Dedifferentiated amniotic fluid mesenchymal stem cell (primary cell): ENCODE data around the gene PAPSS1.
A peak's percentile ranks its signal among the peaks of the same experiment; 100 is the strongest.

Experiments used
- DNase-seq: peaks from one replicate; pipeline ENCODE4 v3.0.0-alpha.2; 2016; ENCODE audit errors: extremely low spot score

Gene PAPSS1

DNA sequence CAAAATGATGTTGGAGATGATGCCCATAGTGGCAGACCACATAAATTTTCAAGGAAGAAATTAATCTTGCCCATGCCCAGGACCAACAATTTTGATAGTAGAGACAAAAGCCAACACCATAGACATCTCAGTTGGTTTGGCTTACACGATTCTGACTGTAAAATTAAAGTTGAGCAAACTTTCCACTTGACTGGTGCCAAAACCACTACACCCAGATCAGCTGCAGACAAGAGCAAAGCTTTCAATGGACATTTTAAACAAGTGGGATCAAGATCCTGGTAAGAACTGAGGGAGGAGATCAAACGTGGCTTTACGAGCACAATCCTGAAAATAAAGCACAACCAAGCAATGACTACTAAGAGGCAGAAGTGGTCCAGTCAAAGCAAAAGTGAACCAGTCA, 90.7 kb downstream of the PAPSS1 start:
- DNase-seq: no peak

DNA sequence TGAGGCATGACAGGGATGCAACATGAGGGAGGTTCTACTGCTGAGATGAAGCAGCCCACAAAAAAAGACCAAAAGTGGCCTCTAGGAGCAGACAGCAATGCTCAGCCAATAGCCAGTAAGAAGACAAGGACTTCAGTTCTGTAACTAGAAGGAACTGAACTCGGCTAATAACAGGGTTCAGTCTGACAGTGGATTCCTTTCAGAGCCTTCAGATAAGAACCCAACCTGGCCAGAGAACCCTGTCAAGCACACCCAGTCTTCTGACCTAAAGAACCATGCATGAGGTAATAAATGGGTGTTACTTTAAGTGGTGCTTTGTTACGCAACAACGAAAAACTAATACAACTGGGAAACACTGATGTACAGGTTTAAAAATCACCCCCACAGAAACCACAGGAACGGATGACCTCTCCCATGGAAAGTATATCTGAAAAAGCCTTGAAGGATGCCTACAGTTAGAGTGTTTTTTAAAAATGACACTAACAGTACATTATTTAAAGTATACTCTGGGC, 94.6 kb downstream of the PAPSS1 start:
- no peak for DNase-seq

DNA sequence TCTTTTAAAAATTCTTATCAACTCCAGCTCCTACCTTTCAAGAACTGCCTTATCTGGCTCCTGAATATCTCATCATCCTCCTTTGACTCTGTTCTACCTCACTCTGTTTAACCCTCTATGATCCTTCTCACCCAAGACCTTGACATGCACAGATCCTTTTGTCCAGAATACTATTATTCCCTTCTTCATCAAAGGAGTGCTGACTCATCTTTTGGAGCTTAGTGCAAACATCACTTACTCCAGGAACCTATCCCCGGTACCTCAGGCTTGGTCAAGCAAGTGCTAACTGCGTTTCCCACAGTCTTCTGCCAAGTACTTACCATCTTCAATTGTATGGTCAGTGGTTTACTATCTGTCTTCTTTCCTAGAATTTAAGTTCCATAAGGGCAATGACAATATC, 96.0 kb downstream of the PAPSS1 start:
- DNase-seq: no peak

DNA sequence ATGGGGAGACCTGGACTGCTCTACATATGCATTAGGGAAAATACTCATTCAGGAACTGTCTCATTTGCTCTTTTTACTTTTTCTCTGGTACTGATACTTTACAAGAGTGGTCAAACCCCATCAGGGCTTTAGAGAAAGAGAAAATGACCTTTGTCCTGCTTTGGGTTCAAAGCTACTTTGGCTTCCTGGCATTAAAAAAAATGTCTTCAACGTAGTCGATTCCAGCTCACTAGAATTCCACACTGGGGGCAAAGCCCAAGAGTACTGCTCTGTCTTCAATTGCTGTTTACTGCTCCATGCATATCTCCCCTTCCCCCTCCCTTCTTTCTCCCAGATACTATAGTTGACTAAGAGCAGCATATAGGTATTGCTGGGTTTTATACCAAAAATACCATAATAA, 98.0 kb downstream of the PAPSS1 start:
- no peak for DNase-seq

DNA sequence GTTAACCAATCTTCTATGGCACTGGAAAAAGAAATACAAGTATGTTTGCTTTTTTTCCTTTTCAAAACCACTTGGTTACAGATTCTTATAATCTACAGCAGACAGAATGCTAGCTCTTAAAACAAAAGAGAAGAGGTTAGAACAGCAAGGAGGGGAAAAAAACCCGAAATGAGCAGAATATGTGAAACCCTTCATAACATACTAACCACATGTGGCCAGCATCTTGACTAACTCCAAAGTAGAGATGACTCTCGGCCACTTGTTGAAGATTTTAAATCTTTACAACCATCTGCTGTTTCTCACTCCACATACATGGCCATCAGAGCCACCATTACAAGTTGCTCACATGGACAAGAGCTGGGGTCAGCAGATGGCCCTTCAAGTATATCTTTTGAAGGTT, 100.3 kb downstream of the PAPSS1 start:
- DNase-seq: no peak

DNA sequence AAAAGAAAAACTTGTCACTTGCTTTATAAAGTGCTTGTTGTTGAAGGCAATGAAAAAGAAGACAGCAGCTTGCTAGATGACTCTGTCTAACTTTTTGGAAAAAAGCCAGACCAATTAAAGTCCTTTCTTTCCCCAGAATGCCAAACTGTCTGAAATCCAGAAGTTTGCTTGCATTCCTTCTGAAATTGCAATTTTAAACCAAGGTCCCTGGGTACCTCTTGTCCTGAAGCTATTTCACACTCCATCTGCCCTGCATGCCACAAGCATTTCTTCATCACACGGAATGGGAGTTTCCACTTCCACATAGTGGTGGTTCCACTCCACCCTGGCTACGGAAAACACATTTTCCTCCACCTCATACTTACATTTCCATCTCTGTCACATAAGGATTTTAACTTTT, 101.0 kb downstream of the PAPSS1 start:
- DNase-seq: peak; percentile 97

DNA sequence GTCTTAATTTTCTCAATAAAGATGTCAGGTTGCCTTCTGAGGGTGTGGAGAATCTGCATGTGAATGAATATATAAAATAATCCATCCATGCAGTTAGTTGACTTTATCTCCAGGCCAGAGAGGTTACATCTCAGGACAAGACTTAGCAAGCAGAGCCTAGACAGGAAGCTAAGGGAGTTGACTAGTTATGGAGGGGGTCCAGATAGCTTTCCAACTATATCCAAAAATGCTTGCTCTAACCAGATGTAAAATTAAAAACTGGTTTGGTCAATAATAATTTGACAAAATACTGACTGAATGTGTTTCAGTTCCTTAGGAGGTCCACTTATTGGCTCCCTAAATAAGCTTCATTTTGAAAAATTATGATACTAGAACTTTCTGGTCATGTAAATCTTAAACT, 101.4 kb downstream of the PAPSS1 start:
- DNase-seq: no peak

DNA sequence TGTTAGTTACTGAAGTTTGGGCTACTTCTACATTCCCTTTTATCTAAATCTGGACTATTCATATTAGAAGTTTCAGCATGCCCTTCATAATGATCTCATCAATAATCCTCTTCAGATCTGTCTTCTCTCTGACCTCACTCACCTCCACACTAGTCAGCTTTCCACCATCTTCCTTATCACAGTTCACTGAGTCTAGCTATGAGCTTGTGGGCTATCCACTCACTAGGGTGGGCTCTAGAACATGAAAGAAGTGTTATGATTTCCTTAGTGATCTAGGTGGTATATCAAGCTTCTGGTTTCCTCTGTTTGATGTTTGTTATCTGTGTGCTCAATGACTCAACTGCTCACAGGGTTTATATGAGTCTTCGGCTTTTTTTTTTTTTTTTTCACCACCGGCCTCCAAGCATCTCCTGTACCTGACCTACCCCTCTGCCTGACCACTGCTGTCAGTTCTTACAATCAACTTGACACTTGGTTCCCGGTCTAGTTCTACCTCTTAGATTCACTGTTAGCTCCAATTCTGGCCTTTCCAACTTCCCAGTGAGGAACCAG, 103.1 kb downstream of the PAPSS1 start:
- no peak for DNase-seq

DNA sequence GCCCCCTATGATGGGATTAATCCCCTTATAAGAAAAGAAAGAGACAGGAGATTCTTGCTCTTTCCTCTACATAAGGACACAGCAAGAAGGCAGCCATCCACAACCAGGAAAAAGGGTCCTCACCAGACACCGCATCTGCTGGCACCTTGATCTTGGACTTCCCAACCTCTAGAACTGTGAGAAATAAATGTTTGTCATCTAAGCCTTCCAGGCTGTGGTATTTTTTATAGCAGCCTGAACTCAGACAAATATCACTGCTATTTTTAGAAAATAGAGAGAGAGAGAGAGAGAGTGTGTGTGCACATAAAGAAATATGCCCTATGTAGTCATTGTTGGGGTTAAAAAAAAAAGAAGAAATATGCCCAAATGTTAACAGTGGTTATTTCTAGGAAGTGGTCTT, 104.2 kb downstream of the PAPSS1 start:
- DNase-seq: no peak

DNA sequence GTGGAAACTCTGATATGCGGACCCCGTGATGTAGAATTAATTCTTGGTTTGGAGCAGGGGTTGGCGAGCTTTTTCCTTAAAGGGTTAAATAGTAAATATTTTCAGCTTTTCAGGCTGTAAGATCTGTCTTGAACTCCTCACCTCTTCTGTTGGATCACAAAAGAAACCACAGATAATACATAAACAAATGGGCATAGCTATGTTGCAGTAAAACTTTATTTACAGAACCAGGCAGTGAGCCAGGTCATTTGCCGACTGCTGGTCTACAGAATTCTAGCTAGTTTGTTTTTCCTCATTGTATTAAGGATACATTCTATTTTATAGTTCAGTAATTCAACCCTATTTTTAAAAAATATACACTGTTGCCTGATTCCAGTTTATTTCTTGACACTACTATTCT, 116.6 kb downstream of the PAPSS1 start:
- no peak for DNase-seq

DNA sequence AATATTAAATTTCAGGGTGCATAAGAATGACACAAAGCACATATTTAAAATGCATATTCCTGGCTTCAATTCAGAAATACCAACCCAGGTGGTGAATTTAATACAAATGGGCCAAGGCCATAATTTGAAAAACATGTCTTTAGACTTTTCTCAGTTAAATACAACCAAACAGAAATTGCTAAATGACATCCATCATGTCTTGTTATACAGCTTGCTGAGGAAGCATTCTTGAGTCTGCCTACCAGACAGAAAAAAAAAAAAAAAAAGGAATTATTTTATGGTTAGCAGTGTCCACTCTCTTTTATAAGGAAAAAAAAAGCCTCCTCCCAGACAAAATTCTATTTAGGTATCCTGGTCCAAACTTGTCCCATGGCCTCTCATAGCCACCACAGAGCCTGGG, 119.1 kb downstream of the PAPSS1 start:
- DNase-seq: no peak

DNA sequence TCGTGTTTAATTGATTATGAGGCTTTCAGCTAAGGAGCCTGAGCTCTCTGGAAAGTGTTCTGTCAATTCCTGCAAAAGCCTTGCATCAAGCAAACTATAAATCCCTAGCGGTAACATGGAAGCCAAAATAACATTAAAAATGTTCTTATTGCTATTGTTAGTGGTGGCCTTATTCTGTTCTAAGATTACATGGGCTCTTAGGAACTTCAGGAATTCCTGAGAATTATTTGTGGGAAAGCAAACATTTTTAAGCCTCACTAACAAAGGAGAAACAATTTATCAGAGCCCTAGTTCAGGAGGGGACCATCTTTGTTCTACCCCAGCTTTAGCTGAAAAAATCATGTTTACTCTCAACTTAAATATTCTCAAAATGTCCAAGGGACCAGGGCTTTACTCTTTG, 119.6 kb downstream of the PAPSS1 start:
- DNase-seq: peak; percentile 67

DNA sequence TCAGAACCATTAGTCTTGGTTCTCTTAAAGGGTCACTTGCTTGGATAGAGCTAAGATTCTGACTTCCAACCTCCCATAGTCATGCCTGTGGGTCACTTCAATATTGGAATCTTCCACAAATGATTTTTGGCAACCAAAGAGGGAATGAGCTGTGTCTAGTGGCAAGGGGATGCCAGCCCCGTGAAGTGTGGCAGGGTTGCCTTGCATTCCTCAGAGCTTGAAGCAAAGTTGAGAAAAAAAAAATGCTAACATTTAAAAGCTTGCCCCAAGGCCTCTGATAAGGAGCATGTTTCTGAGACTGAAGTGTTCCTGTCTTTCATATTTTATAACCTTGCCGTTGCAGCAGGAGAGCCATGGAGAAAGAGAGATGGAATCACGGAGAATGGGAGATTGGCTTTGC, 120.2 kb downstream of the PAPSS1 start:
- DNase-seq: no peak

DNA sequence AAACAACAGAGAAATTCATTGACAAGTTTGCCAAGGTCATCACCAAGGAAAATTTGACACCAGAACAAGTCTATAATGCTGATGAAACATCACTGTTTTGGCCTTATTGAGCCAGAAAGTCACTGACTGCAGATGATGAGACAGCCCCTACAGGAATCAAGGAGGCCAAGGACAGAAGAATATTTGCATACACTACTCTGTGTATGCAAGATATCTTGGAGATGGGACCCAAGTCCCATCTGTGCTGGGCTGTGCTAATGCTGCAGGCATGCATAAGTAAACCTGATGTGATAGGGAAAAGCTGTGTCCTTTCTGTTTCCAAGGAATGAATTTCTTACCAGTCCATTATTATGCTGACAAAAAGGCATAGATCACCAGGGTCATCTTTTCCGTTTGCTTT, 126.8 kb downstream of the PAPSS1 start:
- no peak for DNase-seq

DNA sequence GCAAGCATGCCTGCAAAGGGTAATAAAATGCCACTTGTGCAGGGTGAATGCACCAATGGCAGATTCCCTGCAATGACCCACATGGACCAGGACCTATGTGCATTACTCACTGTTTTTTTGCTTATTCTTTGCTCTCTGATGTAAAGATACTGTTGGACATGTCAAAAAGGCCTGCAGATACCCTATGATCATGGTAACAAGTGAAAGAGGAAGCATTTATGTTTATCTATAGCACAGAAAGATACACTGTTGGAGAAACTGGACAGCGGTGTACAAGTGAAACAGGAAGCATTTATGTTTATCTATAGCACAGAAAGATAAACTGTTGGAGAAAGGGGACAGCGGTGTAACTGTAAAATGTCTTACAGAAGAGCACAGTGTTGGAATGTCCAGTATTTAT, 127.5 kb downstream of the PAPSS1 start:
- no peak for DNase-seq

DNA sequence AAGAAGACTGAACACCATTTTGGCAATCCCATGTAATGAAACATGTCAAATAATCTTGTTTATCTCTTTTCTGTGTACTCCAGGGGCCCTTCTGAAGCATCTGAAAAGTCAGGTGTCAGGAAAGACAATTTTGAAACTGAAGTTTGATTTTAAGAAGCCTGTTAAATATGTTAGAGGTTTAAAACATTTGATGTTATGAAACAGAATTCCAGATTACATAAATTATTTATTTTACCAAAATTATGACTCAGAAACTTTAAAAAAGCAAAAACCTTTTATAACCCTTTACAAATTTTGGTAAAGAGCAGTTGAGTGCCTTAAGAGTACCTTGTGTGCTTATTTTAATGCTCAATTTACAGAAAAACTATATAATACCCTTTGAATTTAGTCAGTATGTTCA, 130.8 kb downstream of the PAPSS1 start:
- DNase-seq: no peak

DNA sequence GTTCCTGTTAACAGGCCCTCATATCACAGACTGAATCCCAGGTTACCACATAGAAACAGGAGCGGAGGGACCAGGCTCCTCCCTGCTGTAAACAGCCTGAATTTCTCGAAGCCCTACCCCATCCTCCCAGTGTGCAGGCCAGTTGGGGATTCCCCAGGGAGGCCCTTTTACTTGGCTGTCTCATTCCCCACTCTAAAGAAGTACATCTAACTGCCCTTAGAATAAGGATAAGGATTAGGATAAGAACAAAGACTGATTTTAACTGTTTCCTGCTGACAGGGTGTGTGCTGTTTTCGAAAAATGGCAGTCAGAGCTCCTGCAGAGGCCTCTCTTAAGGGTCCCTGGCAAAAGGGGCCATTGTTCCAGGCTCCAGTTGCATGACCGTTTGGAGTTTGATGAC, 133.7 kb downstream of the PAPSS1 start:
- no peak for DNase-seq

DNA sequence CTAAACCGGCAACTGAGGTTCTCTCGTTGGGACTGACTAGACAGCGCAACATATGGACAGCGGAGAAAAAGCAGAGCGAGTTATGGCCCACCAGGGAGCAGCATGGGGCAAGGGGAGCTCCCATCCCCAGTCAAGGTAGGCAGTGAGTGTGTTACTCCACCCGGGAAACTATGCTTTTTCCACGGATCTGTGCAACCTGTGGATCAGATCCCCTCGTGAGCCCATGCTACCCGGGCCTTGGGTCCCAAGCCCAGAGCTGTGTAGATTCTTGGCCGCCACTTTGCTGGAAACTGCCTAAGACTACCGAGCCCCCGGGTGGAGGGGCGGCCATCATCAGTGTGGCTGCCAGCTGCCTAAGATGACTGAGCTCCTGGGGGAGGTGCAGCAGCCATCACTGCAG, 140.9 kb downstream of the PAPSS1 start:
- DNase-seq: no peak

DNA sequence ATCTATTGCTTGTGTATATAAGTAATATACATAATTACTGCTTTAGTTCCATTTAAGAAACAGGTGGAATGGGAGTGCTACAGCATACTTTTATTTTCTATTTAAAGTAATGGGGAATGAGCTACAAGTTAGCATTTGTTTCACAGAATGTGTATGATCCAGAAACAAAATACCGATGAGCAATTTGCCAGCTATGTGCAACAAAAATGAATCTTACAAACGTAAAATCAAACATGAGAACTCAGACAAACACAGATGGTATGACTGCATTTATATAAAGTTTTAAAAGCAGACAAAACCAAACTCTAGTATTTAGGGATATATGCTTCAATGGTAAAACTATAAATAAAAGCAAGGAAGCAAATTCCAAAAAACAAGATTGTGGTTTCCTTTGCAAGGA, 141.7 kb downstream of the PAPSS1 start:
- DNase-seq: peak; percentile 66

DNA sequence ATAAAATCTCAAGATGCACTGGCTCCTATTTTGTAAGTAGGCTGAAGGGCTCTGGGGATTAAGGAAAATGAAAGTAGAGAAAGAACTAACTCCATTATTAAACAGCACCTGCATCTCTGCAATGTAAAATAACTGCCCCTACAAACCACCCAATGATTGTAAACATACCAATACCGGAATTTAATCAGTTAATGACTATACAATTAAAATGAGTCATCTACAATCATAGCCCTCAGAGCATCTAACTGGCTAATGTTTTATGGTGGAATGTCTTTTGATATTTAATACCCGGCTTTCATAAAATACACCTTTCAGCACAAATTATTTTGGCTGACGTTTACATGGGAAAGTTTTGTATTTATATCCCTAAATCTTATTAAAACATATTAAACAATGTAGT, 142.3 kb downstream of the PAPSS1 start:
- no peak for DNase-seq

DNA sequence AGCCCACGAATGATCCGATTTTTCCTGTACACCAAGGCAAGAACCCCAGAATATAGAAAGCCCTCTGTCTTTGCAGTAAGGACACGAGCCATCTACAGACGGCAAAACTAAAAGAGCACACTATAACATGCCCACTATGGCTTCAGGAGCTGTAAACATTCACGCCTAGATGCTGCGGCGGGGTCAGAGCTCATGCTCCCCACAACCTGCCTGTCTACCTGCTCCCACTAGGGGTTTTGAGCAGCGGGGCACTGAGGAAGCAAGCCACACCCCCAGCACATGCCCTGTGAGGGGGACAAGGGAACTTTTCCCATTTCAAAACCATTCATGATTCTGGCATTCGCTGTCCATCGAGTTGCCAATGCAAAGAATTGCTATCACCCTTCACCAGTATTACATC, 144.8 kb downstream of the PAPSS1 start:
- no peak for DNase-seq

DNA sequence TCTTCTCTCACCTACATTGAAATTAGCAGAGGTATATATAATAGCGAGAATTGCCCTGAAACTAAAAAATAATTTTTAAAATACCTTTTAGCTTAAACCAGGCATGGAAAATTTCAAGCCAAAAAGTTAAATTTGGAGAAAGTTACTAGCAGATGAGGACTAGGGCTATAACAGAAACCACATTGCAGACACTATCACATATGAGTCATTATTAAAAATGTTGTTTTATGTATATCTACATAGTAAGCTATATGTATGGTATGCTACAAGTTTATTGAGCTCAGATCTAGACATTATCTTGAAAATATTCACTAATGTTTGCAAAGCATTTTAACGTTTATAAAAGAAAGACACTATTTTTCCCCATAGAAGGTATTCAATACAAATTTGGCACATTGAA, 147.8 kb downstream of the PAPSS1 start:
- no peak for DNase-seq

DNA sequence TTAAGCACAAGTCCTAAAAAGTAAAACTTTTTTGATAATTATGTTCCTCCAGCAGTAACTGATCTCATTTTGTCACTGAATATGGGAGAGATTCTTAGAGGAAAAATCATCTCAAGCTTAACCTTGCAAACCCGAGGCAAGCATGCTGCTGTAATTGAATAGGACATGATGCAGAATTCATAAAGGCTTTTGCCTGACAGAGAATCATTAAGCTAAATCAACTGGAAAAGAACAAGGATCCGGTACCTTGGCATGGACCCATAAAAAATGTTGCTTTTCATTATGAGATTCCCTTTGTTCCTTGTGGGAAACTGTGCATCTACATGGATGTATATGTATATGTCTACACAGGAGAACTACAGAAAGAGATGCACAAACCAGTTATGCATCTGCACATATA, 149.1 kb downstream of the PAPSS1 start:
- DNase-seq: no peak

DNA sequence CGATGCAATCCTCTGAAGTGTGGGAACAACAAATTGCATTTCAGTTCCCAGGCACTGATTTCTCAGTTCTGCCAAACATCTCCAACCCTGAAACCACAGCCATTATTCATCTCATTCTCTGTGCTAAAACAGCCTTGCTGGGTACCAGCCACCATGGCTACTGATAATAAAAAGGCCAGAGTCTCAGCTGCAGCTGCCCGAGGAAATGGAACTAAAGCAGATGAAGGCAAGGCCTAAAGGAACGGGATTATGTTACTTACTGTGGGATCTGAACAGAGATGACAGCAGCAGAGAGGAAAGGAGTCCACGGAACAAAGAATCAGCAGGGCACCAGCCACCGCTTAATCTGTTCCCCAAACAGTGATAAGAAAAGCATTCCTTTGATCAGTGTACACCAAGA, 155.7 kb downstream of the PAPSS1 start:
- no peak for DNase-seq
